Cardiac muscle cell (in vitro differentiated cells and primary cell): ENCODE measurements around the gene NR6A1. TPM values are rescaled to one million over a fixed set of nuclear protein-coding genes. Genes with fewer than 3 reads are reported as not detected.

Experiments used
- DNase-seq, 2 donors: peaks; one replicate each; pipeline versions ENCODE4 v3.0.0 to v3.0.0-alpha.2; 2010 to 2017; ENCODE audit warnings: low read depth in 1 of 2, low spot score in 1 of 2
- H3K27ac ChIP-seq: fragments of 200-600 bp; sonication (generic); 2 replicates; pipeline ENCODE4 v1.5.1; 2016
- H3K27me3 ChIP-seq: fragments of 200-600 bp; sonication (generic); 2 replicates; pipeline ENCODE4 v1.6.0; 2016; ENCODE audit warnings: control low read depth
- H3K36me3 ChIP-seq: fragments of 200-600 bp; sonication (generic); 2 replicates; pipeline ENCODE4 v1.5.1; 2016; ENCODE audit warnings: control low read depth
- H3K4me1 ChIP-seq: fragments of 200-600 bp; sonication (generic); 2 replicates; pipeline ENCODE4 v1.8.1; 2017; ENCODE audit warnings: low read depth, mild to moderate bottlenecking, mixed run types
- H3K4me3 ChIP-seq: fragments of 200-600 bp; sonication (generic); 2 replicates; pipeline ENCODE4 v1.5.1; 2016; ENCODE audit warnings: mild to moderate bottlenecking
- H3K9me3 ChIP-seq: fragments of 200-600 bp; sonication (generic); 2 replicates; pipeline ENCODE4 v1.5.1; 2017; ENCODE audit warnings: low read depth, mild to moderate bottlenecking, control low read depth
- CTCF ChIP-seq: IDR thresholded peaks from 2 replicates; pipeline ENCODE4 v1.5.1; 2012; ENCODE audit warnings: low read depth, mild to moderate bottlenecking, low read length
- polyA plus RNA-seq: library from polyadenylated mRNA; unstranded; fragments of >200 nt; fragmentation: Nextera tagmentation; extraction: Ambion mirVana; gene quantifications from 2 replicates; pipeline ENCODE4 v1.2.1, GENCODE V29; 2016
- total RNA-seq: library from RNA; depleted of rRNA; stranded (reverse); fragments of >200 nt; gene quantifications from 2 replicates; pipeline ENCODE4 v1.2.3, GENCODE V29; 2016

NR6A1 gene
- total and polyA plus RNA-seq, 2 experiments from 2014 or later = 3.2 to 19.8 TPM

- Histone ChIP-seq H3K4me3 (no peak overlapping the region), H3K36me3 (no peaks in the 10 kb centered on the region), H3K27ac (no peak overlapping the region), H3K9me3 (no peaks in the 10 kb centered on the region), H3K4me1 (peaks cover 7% of the 10 kb centered on the region), H3K27me3 (no peaks in the 10 kb centered on the region)
- no peak for DNase-seq
- no peak for TF ChIP-seq CTCF
These were observed 146.0 kb downstream of the NR6A1 start for GRCh38 chr9:124625087-124625486.

GRCh38 chr9:124624735-124624992 lies 146.4 kb downstream of the NR6A1 start:
- no peaks in the 10 kb centered on the region for H3K9me3 ChIP-seq
- no peak for TF ChIP-seq CTCF
- no peaks in the 10 kb centered on the region for H3K36me3 ChIP-seq
- H3K27ac ChIP-seq = no peak overlapping the region
- no peaks in the 10 kb centered on the region for H3K27me3 ChIP-seq
- no peak overlapping the region for H3K4me3 ChIP-seq
- DNase-seq = no peak
- peaks cover 7% of the 10 kb centered on the region for H3K4me1 ChIP-seq

GRCh38 chr9:124623966-124624734 lies 147.0 kb downstream of the NR6A1 start:
- no peak for DNase-seq
- Histone ChIP-seq H3K27ac (no peak overlapping the region), H3K4me1 (peaks cover 7% of the 10 kb centered on the region), H3K27me3 (no peaks in the 10 kb centered on the region), H3K9me3 (no peaks in the 10 kb centered on the region), H3K36me3 (no peaks in the 10 kb centered on the region), H3K4me3 (no peak overlapping the region)
- TF ChIP-seq CTCF = no peak

- H3K27ac ChIP-seq = peak overlapping the region; percentile 57
- TF ChIP-seq CTCF = no peak
These were observed 148.2 kb downstream of the NR6A1 start for GRCh38 chr9:124622882-124623281.

GRCh38 chr9:124621371-124622328 lies 149.5 kb downstream of the NR6A1 start:
- Histone ChIP-seq H3K27me3 (no peaks in the 10 kb centered on the region), H3K4me3 (no peak overlapping the region), H3K4me1 (peaks cover 7% of the 10 kb centered on the region), H3K27ac (peak overlapping the region; percentile 57), H3K9me3 (no peaks in the 10 kb centered on the region), H3K36me3 (no peaks in the 10 kb centered on the region)
- TF ChIP-seq CTCF = no peak
- DNase-seq = peak in 1 of 2 donors; percentile 85

More at GRCh38 chr9:124622882-124623281, 148.2 kb downstream of the NR6A1 start:
- no peaks in the 10 kb centered on the region for H3K27me3 ChIP-seq
- no peak overlapping the region for H3K4me3 ChIP-seq
- peaks cover 7% of the 10 kb centered on the region for H3K4me1 ChIP-seq
- H3K36me3 ChIP-seq = no peaks in the 10 kb centered on the region
- no peaks in the 10 kb centered on the region for H3K9me3 ChIP-seq
- no peak for DNase-seq
